ENCODE measurements around the gene LBH. TPM values are rescaled to one million over a fixed set of nuclear protein-coding genes. Genes with fewer than 3 reads are reported as not detected.

Gene LBH
- total and polyA plus RNA-seq, 2 experiments from 2014 or later: 17.5 to 30.3 TPM

DNA sequence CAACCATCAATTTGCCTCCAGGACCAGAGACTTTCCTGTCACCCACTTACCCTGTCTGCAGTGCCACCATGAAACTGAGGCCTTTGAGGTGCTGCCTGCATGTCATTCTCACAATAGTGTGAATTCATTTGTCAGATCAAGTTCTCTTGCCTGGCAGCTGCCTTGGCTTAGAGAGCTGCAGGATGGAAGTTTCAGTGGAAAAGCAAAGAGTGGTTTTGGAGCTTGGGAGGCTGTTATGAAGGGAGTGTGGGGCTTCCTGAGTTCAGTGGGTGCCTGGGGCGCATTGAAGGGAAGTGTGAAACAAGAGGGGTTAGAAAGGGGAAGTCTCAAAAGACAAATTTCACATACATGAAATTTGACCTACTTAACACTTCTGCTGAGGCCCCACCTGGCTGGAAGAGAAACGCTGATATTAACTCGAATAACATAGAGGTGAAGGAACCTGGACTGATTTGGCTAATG is 7.9 kb upstream of the LBH start:
- H4K20me1 ChIP-seq (replicated peaks; ENCODE audit: insufficient read depth): no peaks in the 10 kb centered on the region
- Mint-ChIP-seq H3K9me3 (no peaks in the 10 kb centered on the region), H3K4me1 (peaks cover 12% of the 10 kb centered on the region), H3K36me3 (ENCODE audit: low read depth) (no peaks in the 10 kb centered on the region), H3K27ac (no peak overlapping the region), H3K27me3 (ENCODE audit: insufficient read depth, low read depth, poor library complexity) (peaks cover 8% of the 10 kb centered on the region), H3K4me3 (no peak overlapping the region)
- no peak for ATAC-seq
- H3K4me3 ChIP-seq: no peak overlapping the region
- no peaks in the 10 kb centered on the region for H3K9me2 ChIP-seq (ENCODE audit: insufficient read depth)
- H3K4me1 ChIP-seq (ENCODE audit: insufficient read depth): peaks cover 4% of the 10 kb centered on the region; the same call in 1 of the 2 replicates
- DNase-seq (ENCODE audit: low spot score): no peak
- no peak overlapping the region for H3K4me2 ChIP-seq
- H3K36me3 ChIP-seq (ENCODE audit: insufficient read depth): no peaks in the 10 kb centered on the region
- no peaks in the 10 kb centered on the region for H3K27me3 ChIP-seq (ENCODE audit: insufficient read depth)
- no peak overlapping the region for H3K27ac ChIP-seq (ENCODE audit: low read depth)
- H3K79me2 ChIP-seq (replicated peaks; ENCODE audit: insufficient read depth): no peaks in the 10 kb centered on the region
- TF ChIP-seq ZNF462 (CRISPR knock-in tag; IDR thresholded peaks at IDR 0.05) (no peak), JUNB (IDR thresholded peaks at IDR 0.05; ENCODE audit: unreplicated experiment) (no peak), POLR2AphosphoS5 (IDR thresholded peaks at IDR 0.05; ENCODE audit: low read depth) (no peak), CREB1 (CRISPR knock-in tag; IDR thresholded peaks at IDR 0.05; ENCODE audit: low read depth) (no peak)
- no peaks in the 10 kb centered on the region for H3F3A ChIP-seq (replicated peaks; ENCODE audit: low read depth)
- H2AFZ ChIP-seq: no peak overlapping the region

GRCh38 chr2:30224151-30224550 is 7.2 kb upstream of the LBH start:
- H3K9me3 Mint-ChIP-seq: no peaks in the 10 kb centered on the region
- Histone ChIP-seq H3K36me3 (ENCODE audit: insufficient read depth) (no peaks in the 10 kb centered on the region), H3K27me3 (ENCODE audit: insufficient read depth) (peaks cover under 1% of the 10 kb centered on the region; the same call in 1 of the 2 replicates), H2AFZ (no peak overlapping the region), H3K4me2 (no peak overlapping the region), H3K79me2 (replicated peaks; ENCODE audit: insufficient read depth) (no peaks in the 10 kb centered on the region), H3K27ac (ENCODE audit: low read depth) (no peak overlapping the region), H4K20me1 (replicated peaks; ENCODE audit: insufficient read depth) (no peaks in the 10 kb centered on the region), H3K4me3 (no peak overlapping the region), H3F3A (replicated peaks; ENCODE audit: low read depth) (no peaks in the 10 kb centered on the region), H3K4me1 (ENCODE audit: insufficient read depth) (peaks cover 4% of the 10 kb centered on the region; the same call in 1 of the 2 replicates), H3K9me2 (ENCODE audit: insufficient read depth) (no peaks in the 10 kb centered on the region)
- H3K27ac Mint-ChIP-seq: no peak overlapping the region
- H3K36me3 Mint-ChIP-seq (ENCODE audit: low read depth): no peaks in the 10 kb centered on the region
- no peak overlapping the region for H3K4me3 Mint-ChIP-seq
- ATAC-seq (no peak), DNase-seq (ENCODE audit: low spot score) (no peak)
- H3K4me1 Mint-ChIP-seq: peaks cover 8% of the 10 kb centered on the region
- H3K27me3 Mint-ChIP-seq (ENCODE audit: insufficient read depth, low read depth, poor library complexity): peaks cover 8% of the 10 kb centered on the region
- TF ChIP-seq NANOG (IDR thresholded peaks at IDR 0.05; ENCODE audit: borderline replicate concordance) (no peak), EZH2phosphoT487 (IDR thresholded peaks at IDR 0.05; ENCODE audit: unreplicated experiment) (no peak), POLR2AphosphoS5 (IDR thresholded peaks at IDR 0.05; ENCODE audit: low read depth) (no peak), ZNF114 (CRISPR knock-in tag; IDR thresholded peaks at IDR 0.05) (no peak), ZNF331 (CRISPR knock-in tag; IDR thresholded peaks at IDR 0.05; ENCODE audit: low read depth) (no peak), EZH2 (IDR thresholded peaks at IDR 0.05; ENCODE audit: low read depth, unreplicated experiment) (no peak), JUNB (IDR thresholded peaks at IDR 0.05; ENCODE audit: unreplicated experiment) (no peak)
- TF ChIP-seq, protein P1, sequence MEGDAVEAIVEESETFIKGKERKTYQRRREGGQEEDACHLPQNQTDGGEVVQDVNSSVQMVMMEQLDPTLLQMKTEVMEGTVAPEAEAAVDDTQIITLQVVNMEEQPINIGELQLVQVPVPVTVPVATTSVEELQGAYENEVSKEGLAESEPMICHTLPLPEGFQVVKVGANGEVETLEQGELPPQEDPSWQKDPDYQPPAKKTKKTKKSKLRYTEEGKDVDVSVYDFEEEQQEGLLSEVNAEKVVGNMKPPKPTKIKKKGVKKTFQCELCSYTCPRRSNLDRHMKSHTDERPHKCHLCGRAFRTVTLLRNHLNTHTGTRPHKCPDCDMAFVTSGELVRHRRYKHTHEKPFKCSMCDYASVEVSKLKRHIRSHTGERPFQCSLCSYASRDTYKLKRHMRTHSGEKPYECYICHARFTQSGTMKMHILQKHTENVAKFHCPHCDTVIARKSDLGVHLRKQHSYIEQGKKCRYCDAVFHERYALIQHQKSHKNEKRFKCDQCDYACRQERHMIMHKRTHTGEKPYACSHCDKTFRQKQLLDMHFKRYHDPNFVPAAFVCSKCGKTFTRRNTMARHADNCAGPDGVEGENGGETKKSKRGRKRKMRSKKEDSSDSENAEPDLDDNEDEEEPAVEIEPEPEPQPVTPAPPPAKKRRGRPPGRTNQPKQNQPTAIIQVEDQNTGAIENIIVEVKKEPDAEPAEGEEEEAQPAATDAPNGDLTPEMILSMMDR (conservative IDR thresholded peaks at IDR 0.05; ENCODE audit: low read depth in 2 of 2): no peak
